ENCODE data around the gene MEX3A.

DNA sequence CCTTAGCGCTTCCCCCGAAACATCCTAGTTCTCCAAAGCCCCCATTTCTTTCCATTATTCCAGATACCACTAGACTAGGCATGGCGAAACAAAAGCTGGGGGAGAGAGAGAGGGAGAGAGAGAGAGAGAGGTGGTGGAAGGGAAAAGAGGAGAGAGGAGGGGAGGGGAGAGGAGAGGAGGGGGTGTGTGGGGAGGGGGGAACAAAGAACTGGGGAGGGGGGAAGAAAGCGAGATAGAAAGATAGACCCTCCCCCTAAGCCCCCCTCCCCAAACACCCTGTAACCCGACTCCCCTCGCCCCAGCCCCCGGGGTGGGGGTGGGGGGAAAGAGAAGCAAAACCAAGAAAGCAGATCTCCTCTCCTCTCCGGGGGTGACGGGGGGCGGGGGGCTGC is 352 bp downstream of the MEX3A start:
- TF ChIP-seq CTCF (IDR thresholded peaks at IDR 0.05 in 2 of 3, conservative IDR thresholded peaks at IDR 0.05 in 1 of 3; ENCODE audit: borderline replicate concordance in 1 of 3, insufficient read depth in 1 of 3, low read depth in 2 of 3, low read length in 2 of 3) (no peak), RAD21 (IDR thresholded peaks at IDR 0.05; ENCODE audit: low read depth) (no peak), JUND (IDR thresholded peaks at IDR 0.05) (no peak), EZH2phosphoT487 (IDR thresholded peaks at IDR 0.05; ENCODE audit: borderline replicate concordance) (no peak), ZBTB33 (IDR thresholded peaks at IDR 0.05; ENCODE audit: extremely low read depth, insufficient replicate concordance, low read length) (no peak)
